ENCODE results near the gene PSMD2.

The PSMD2 gene

GRCh38 chr3:184354121-184354728 is 55.2 kb downstream of the PSMD2 start:
- DNase-seq (ENCODE audit: low read depth in 1 of 2, low spot score in 1 of 2): peak in 1 of 2 donors; percentile 40

- DNase-seq (ENCODE audit: low read depth in 1 of 2, low spot score in 1 of 2): no peak
Measured at GRCh38 chr3:184354754-184355153, 55.7 kb downstream of the PSMD2 start.

GRCh38 chr3:184355261-184356040 is 56.4 kb downstream of the PSMD2 start:
- no peak for DNase-seq (ENCODE audit: low read depth in 1 of 2, low spot score in 1 of 2)

GRCh38 chr3:184357248-184358123 is 58.4 kb downstream of the PSMD2 start:
- no peak for DNase-seq (ENCODE audit: low read depth in 1 of 2, low spot score in 1 of 2)

GRCh38 chr3:184358124-184358767 is 59.2 kb downstream of the PSMD2 start:
- DNase-seq (ENCODE audit: low read depth in 1 of 2, low spot score in 1 of 2): no peak

Measured in activated CD4-positive, alpha-beta T cell treated with anti-CD3 and anti-CD28 coated beads, Interleukin-2, amount 50 U/mL, for 24 hours (primary cell).